Stomach (tissue), 4 donors: ENCODE results near the gene AKT1S1.

Experiments used
- EP300 ChIP-seq: sonication (generic); formaldehyde crosslinking; IDR thresholded peaks from one replicate; pipeline ENCODE4 v1.6.1; 2017; ENCODE audit warnings: antibody characterized with exemption
- POLR2A ChIP-seq, 4 donors: fragments of 450-650 bp; IDR thresholded peaks; one replicate each; pipeline ENCODE4 v1.6.1; 2016; ENCODE audit warnings: antibody characterized with exemption in 4 of 4, control low read depth in 2 of 4, mild to moderate bottlenecking in 1 of 4, moderate library complexity in 1 of 4

DNA sequence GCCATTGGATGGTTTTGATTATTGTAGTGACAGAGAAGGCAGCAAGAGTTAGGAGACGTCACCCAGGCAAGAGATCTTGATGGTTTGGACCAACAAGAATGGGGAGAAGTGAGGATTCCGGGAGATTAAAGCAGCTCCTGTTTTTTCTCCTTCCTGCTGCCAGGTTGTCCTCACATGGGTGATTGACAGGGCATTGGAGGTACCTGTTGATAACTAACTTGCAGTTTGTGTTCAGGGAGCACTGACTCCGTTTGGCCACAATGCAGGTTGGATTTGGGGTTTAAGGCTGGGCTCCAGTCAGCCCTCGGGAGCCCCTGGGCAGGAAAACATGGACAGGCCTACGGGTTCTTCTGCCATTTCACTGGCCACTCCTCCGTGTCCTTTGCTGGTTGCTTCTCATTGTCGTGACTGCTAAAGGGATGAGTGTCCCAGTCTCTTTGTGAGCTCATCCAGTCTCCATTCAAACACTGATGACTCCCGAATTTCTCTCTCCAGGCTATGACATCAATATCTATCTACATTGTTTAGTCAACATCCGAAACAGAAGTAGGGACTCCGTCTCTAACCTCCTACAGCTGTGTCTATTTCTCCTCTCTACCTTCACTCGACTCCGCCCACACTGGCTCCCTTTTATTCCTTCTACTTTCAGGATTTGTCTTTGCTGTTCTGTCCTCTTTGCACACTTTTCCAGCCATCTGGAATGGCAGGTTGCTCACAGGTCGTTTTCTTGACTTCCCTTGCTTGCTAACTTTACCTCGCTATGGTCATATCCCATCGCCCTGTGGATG, 27.5 kb downstream of the AKT1S1 start:
- TF ChIP-seq POLR2A (IDR thresholded peaks at IDR 0.05) = no peak
- no peak for TF ChIP-seq EP300
